Thoracic aorta (tissue), 2 donors: ENCODE measurements around the gene RRAS2. TPM values are rescaled to one million over a fixed set of nuclear protein-coding genes. Genes with fewer than 3 reads are reported as not detected.

Source experiments
- ATAC-seq: fragments of 150-250 bp; one replicate; pipeline ENCODE4 v1.8.0; 2017; ENCODE audit warnings: low read depth; ENCODE audit not compliant: insufficient number of reproducible peaks, low FRiP score
- DNase-seq: peaks from one replicate; pipeline ENCODE4 v3.0.0-alpha.2; 2020; ENCODE audit warnings: low spot score
- H3K27ac ChIP-seq, 2 donors: fragments of 200-600 bp; sonication (generic); 1 replicate in 1 of 2; 2 replicates in 1 of 2; pipeline ENCODE4 v1.5.1; 2016; ENCODE audit warnings: mild to moderate bottlenecking in 2 of 2, moderate library complexity in 2 of 2
- H3K27me3 ChIP-seq: fragments of 200-600 bp; sonication (generic); replicated peaks from 2 replicates; pipeline ENCODE4 v1.6.0; 2016; ENCODE audit warnings: mild to moderate bottlenecking; ENCODE audit not compliant: insufficient read depth
- H3K36me3 ChIP-seq: fragments of 200-600 bp; sonication (generic); one replicate; pipeline ENCODE4 v1.5.1; 2016
- H3K4me1 ChIP-seq, 2 donors: fragments of 200-600 bp; sonication (generic); 1 replicate in 1 of 2; 2 replicates in 1 of 2; pipeline versions ENCODE4 v1.5.1 to v1.6.0; 2016; ENCODE audit warnings: low read depth in 2 of 2, mild to moderate bottlenecking in 1 of 2; ENCODE audit not compliant: control insufficient read depth in 1 of 2
- H3K4me3 ChIP-seq: fragments of 200-600 bp; sonication (generic); 2 replicates; pipeline ENCODE4 v1.5.1; 2016; ENCODE audit warnings: mild to moderate bottlenecking
- H3K9me3 ChIP-seq: fragments of 200-600 bp; sonication (generic); 2 replicates; pipeline ENCODE4 v1.5.1; 2016
- CTCF ChIP-seq: fragments of 200-600 bp; sonication (generic); IDR thresholded peaks from one replicate; pipeline ENCODE4 v1.5.1; 2019; ENCODE audit warnings: antibody characterized with exemption
- total RNA-seq, 2 donors: library from RNA; depleted of rRNA; stranded (reverse); fragments of >200 nt; gene quantifications; one replicate each; pipeline versions ENCODE4 v1.1.0 to v1.2.3, GENCODE V29; 2016

The RRAS2 gene
- total RNA-seq, 2 donors from 2014 or later, result 39.4 to 47.8 TPM

- H3K4me1 ChIP-seq, result peaks cover 17 to 58% of the 10 kb centered on the region in 2 donors
- no peak for TF ChIP-seq CTCF
- no peaks in the 10 kb centered on the region for H3K36me3 ChIP-seq
- no peak overlapping the region for H3K4me3 ChIP-seq
- DNase-seq, result no peak
- H3K27me3 ChIP-seq, result no peaks in the 10 kb centered on the region
- no peak for ATAC-seq
- no peaks in the 10 kb centered on the region for H3K9me3 ChIP-seq
- H3K27ac ChIP-seq, result no peak overlapping the region
These were observed 40.4 kb downstream of the RRAS2 start for GRCh38 chr11:14318581-14318981.

GRCh38 chr11:14317659-14318325 lies 41.2 kb downstream of the RRAS2 start:
- Histone ChIP-seq H3K9me3 (no peaks in the 10 kb centered on the region), H3K27me3 (no peaks in the 10 kb centered on the region), H3K4me3 (no peak overlapping the region), H3K4me1 (peaks cover 19 to 58% of the 10 kb centered on the region in 2 donors), H3K27ac (no peak overlapping the region), H3K36me3 (no peaks in the 10 kb centered on the region)
- ATAC-seq (no peak), DNase-seq (no peak)
- no peak for TF ChIP-seq CTCF

- H3K4me1 ChIP-seq, result peaks cover 24 to 70% of the 10 kb centered on the region in 2 donors
These were observed 43.9 kb downstream of the RRAS2 start for GRCh38 chr11:14315130-14315529.

GRCh38 chr11:14314127-14314526 lies 44.9 kb downstream of the RRAS2 start:
- H3K36me3 ChIP-seq, result no peaks in the 10 kb centered on the region
- no peak overlapping the region for H3K27ac ChIP-seq
- DNase-seq, result no peak
- no peaks in the 10 kb centered on the region for H3K9me3 ChIP-seq
- peaks cover 21 to 68% of the 10 kb centered on the region in 2 donors for H3K4me1 ChIP-seq
- H3K27me3 ChIP-seq, result no peaks in the 10 kb centered on the region
- ATAC-seq, result no peak
- no peak for TF ChIP-seq CTCF
- no peak overlapping the region for H3K4me3 ChIP-seq

More at GRCh38 chr11:14315130-14315529, 43.9 kb downstream of the RRAS2 start:
- DNase-seq (no peak), ATAC-seq (no peak)
- H3K36me3 ChIP-seq, result no peaks in the 10 kb centered on the region
- H3K27ac ChIP-seq, result no peak overlapping the region
- TF ChIP-seq CTCF, result no peak
- no peak overlapping the region for H3K4me3 ChIP-seq
- H3K9me3 ChIP-seq, result no peaks in the 10 kb centered on the region
- no peaks in the 10 kb centered on the region for H3K27me3 ChIP-seq

GRCh38 chr11:14312736-14313438 lies 46.1 kb downstream of the RRAS2 start:
- Histone ChIP-seq H3K27me3 (no peaks in the 10 kb centered on the region), H3K4me3 (no peak overlapping the region), H3K4me1 (peaks cover 24 to 69% of the 10 kb centered on the region in 2 donors), H3K9me3 (no peaks in the 10 kb centered on the region), H3K36me3 (no peaks in the 10 kb centered on the region), H3K27ac (peak overlapping the region; percentile 13 to 36)
- no peak for TF ChIP-seq CTCF
- ATAC-seq (no peak), DNase-seq (no peak)
